ENCODE results near the gene NFS1.
"Not testable (repeated sequence)": the region's sequence is repeated elsewhere in the genome, so short reads cannot be mapped to it uniquely, and the experiment has no call there.

The NFS1 gene

GRCh38 chr20:35729283-35729807 lies 30.2 kb upstream of the NFS1 start:
- no peak for DNase-seq

DNA sequence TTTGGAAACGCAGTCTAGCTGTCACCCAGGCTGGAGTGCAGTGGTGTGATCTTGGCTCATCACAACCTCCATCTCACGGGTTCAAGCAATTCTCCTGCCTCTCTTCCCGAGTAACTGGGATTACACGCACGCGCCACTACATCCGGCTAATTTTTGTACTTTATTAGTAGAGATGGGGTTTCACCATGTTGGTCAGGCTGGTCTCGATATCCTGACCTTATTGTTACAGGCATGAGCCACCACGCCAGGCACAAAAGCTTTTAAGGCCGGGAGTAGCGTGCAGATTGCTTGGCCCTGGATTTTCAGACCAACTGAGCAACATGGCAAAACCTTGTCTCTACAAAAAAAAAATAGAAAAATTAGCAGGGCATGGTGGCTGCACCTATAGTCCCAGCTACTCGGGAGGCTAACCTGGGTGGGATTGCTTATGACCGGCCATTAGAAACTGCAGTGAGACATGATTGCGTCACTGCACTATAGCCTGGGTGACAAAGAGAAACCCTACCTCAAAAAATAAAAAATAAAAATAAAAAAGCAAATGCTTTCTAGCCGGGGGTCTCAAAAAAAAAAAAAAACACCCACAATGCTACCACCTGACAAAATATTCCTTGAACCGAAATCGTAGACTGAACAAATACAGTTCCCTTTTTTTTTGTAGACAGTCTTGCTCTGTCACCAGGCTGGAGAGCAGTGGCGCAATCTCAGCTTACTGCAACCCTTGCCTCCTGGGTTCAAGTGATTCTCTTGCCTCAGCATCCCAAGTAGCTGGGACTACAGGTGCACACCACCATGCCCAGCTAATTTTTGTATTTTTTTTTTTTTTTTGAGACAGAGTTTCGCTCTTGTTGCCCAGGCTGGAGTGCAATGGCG lies 27.9 kb upstream of the NFS1 start:
- DNase-seq = no peak

DNA sequence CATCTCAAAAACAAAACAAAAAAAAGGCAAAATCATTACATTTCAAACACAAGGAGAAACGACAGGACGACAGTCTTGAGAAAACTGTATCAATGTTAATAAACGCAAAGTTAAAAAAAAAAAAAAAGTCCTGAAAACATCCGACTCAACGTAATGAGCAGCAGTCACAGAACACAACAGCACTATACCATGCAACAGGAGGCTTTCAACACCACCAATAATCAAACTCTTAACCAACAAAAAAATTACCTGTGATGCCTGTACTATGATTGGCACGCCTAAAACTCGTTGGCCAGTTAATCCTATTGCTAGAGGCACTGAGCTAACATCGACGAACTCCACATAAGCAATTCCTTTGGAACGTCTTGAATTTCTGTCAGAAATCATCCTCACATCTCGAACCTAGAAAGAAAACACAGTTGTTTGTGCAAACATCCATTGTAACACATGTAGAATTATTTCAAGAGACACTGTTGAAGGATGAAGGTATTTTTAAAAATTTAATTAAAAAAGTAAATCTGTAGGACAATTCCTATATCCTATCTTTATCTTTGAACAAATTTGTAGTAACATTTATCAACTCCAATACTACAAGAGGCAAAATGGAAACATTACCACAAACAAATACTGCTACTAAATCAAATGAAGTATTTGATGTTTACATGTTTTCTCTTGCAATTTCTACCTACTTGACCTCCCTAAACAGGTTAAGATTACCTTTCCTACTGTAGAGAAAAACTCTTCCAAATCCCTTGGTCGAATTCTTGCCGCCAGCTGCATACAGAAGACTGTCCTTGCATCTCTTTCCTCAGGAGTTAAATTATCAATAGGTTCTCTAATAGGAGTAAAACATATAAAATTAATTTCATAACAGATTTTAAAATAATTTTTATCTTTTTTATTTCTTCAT lies 25.4 kb upstream of the NFS1 start:
- DNase-seq = no peak

GRCh38 chr20:35723652-35724320 lies 24.6 kb upstream of the NFS1 start:
- not testable (repeated sequence) for DNase-seq

DNA sequence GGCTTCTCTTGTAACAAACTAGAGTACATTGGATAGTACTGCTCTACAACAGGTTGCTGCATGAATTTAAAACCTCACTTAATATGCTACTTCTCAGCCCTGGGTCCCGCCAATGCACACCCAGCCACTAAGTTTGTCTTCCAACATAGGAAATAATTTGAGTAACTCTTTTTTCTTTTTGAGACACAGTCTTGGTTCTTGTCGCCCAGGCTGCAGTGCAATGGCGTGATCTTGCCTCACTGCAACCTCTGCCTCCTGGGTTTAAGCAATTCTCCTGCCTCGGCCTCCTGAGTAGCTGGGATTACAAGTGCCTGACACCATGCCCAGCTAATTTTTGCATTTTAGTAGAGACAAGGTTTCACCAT lies 24.1 kb upstream of the NFS1 start:
- DNase-seq = not testable (repeated sequence)

DNA sequence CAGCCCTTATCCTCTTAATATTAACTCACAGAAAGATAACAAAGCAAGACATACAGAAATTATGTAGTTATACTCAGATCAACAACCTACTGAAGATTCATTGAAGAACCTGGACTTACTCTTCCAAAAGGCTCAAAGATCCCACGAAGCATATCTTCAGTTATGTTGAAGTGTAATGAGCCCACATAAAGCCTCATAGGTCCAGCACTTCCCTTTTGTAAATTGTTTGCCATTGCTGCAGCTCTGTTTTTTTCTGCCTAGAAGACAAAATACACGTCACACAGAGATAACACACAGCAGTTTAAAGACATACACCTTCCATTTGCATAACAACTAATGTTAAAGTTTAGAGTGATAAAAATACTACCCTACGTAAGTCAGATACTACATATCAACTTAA lies 22.5 kb upstream of the NFS1 start:
- no peak for DNase-seq

GRCh38 chr20:35721219-35721618 lies 22.1 kb upstream of the NFS1 start:
- DNase-seq = no peak

DNA sequence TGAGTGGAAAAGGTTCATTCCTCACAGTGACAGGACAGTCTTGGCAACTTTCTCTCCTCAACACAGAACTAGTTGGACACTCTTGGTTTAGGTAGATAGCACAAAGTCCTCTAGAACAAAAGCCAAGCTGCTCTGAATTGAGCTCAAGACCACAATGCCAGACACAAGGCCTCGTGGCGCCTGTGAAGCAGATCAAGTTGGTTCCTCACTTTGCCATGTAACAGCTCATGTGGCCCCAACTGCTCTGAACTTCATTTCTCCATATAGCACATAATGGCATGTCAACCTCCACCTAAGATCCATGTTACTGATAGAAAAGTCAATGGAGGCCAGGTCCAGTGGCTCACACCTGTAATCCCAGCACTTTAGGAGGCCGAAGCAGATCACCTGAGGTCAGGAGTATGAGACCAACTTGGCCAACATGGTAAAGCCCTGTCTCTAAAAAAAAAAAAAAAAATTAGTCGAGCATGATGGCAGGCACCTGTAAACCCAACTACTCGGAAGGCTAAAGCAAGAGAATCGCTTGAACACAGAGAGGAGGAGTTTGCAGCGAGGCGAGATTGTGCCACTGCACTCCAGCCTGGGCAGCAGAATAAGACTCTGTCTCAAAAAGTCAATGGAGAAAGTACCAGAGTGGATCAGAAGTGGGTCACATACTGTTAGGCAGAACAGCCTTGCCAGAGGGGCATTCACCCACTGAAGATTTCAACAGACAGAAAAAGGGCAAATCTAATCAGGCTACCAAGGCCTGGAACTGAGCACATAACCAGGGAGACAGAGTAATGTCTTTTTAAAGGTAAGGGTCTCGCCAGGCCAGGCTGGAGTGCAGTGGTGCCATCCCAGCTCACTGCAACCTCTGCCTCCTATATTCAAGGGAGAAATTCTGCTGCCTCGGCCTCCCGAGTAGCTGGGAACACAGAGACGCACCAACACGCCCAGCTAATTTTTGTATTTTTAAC lies 21.3 kb upstream of the NFS1 start:
- DNase-seq = no peak

DNA sequence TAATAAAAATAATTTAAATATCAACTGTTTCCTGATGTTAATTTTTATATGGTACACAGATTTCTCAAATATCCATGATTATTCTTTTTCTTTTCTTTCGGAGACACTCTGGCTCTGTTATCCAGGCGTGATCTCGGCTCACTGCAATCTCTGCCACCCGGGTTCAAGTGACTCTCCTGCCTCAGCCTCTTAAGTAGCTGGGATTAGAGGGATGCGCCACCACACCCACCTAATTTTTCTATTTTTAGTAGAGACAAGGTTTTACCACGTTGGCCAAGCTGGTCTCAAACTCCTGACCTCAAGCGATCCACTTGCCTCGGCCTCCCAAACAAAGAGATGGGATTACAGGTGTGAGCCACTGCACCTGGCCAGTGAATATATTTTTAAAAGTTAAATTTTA lies 20.6 kb upstream of the NFS1 start:
- DNase-seq = no peak

DNA sequence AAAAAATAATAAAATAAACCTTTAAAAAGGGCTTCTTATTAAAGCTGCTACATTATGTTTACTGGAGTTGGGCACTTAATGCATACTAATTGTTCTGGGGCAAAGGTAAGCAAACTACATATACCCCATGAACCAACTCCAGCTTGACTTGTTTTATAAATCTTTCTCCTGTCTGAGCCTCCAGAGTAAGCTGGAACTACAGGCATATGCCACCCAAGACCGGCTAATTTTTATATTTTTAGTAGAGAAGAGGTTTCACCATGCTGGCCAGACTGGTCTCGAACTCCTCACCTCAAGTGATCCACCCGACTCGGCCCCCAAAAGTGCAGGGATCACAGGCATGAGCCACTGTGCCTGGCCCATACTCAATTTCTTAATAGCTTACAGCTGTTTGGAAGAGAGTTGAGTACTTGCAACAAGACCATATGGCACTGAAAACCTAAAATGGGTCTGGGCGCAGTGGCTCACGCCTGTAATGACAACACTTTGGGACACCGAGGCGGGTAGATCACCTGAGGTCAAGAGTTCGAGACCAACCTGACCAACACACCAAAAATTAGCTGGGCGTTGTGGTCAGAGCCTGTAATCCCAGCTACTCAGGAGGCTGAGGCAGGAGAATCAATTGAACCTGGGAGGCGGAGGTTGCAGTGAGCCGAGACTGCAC lies 20.0 kb upstream of the NFS1 start:
- no peak for DNase-seq

DNA sequence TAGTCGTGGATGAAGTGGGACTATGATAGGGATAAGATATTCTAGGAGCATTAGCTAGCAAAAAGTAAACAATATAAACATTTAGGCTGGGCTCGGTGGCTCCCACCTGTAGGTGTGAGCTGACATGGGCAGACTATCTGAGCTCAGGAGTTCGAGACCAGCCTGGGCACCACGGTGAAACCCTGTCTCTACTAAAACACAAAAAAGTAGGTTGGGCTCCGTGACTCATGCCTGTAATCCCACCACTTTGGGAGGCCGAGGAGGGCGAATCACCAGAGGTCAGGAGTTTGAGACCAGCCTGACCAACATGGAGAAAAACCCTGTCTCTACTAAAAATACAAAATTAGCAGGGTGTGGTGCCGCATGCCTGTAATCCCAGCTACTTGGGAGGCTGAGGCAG lies 19.2 kb upstream of the NFS1 start:
- not testable (repeated sequence) for DNase-seq

- no peak for DNase-seq
Measured at GRCh38 chr20:35716330-35716729, 17.2 kb upstream of the NFS1 start.

GRCh38 chr20:35715652-35716051 lies 16.5 kb upstream of the NFS1 start:
- DNase-seq = no peak

DNA sequence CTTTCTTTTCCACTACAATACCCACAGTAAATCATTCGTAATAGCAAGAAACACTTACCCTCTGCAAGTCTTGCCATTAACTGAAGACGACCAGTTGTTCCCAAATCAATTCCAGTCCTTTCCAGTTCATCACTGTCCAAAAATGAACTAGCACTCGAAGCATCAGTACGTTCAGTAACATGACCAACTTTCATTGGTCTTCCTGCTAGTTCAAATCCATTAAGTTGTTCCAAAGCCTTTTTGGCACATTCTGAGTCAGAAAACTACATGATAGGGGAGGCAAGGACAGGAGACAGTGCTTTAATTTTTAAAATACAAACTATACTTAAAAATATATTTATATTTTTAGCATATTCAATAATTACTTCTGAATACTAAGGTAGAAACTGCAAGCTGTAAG lies 15.0 kb upstream of the NFS1 start:
- no peak for DNase-seq

GRCh38 chr20:35713120-35713519 lies 14.0 kb upstream of the NFS1 start:
- not testable (repeated sequence) for DNase-seq

DNA sequence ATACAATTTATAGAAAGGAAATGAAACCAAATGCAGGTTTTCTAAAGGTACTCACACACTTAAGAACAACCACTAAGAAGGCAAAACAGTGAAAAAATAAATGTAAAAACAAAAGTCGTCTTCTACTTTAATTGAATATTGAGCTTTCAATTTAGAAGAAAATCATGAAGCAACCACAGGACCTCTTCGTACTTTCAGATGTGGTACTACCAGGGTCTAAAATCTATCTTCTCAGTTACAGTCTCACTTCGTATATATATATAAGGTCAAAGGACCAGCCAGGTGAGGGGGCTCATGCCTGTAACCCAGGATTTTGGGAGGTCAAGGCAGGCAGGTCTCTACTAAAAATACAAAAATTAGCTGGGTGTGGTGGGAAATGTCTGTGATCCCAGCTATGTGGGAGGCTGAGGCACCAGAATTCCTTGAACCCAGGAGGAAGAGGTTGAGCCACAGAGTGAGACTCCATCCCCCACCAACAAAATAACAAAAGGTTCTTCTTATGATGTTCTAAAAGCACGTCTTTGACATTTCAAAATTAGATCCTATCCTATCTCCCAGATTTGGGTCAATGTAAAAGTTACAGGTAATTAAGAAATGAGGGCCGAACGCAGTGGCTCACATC lies 12.5 kb upstream of the NFS1 start:
- no peak for DNase-seq

- DNase-seq = no peak
Measured at GRCh38 chr20:35710884-35711587, 11.9 kb upstream of the NFS1 start.

DNA sequence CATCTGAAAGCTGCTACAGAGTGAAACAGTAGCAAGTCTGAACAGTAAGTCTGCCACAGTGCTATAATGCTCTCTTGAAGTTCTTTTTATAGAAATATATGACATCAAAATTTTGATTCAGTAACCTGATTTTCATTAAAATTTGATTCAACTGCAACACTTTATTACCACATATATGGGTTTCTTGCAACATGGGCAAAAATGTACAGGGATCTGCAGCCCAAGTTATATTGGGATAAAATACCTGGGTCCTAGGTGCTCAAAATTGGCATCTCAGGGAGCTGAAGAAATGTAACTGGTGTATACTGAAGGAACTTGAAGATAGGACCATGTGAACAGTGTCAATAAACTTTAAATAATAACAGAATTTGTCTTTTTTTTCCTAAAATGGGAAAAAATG lies 10.9 kb upstream of the NFS1 start:
- no peak for DNase-seq

GRCh38 chr20:35709259-35709658 lies 10.1 kb upstream of the NFS1 start:
- DNase-seq = no peak

- DNase-seq = no peak
Measured at GRCh38 chr20:35708502-35708901, 9.3 kb upstream of the NFS1 start.
